GM12878 (cell line): ENCODE data around the gene RERE. TPM values are rescaled to one million over a fixed set of nuclear protein-coding genes. Genes with fewer than 3 reads are reported as not detected.

Source experiments
- BCLAF1 ChIP-seq: fragments of 450-650 bp; IDR thresholded peaks from 2 replicates; pipeline ENCODE4 v1.6.1; 2017; ENCODE audit warnings: antibody characterized with exemption, mild to moderate bottlenecking, moderate library complexity
- CUX1 ChIP-seq: IDR thresholded peaks from 2 replicates; pipeline ENCODE4 v1.6.1; 2012; ENCODE audit warnings: improper control_type of control experiment, low read depth, low read length; ENCODE audit not compliant: insufficient replicate concordance
- HSF1 ChIP-seq: fragments of 150-350 bp; IDR thresholded peaks from 2 replicates; pipeline ENCODE4 v1.6.1; 2014; ENCODE audit warnings: mild to moderate bottlenecking, low read depth, low read length
- RELB ChIP-seq: fragments of 450-650 bp; IDR thresholded peaks from 2 replicates; pipeline ENCODE4 v1.6.1; 2017; ENCODE audit warnings: low read depth, mild to moderate bottlenecking, moderate library complexity
- polyA plus RNA-seq, 11 experiments: library from polyadenylated mRNA; depleted of rRNA in 4 of 11; unstranded in 6 of 11; stranded (reverse) in 5 of 11; fragments of >200 nt; fragmentation: Nextera tagmentation in 4 of 11; fragmentation: Illumina TruSeq in 1 of 11; extraction: Ambion mirVana in 4 of 11; extraction: Trizol in 1 of 11; gene quantifications; 1 replicate in 1 of 11; 2 replicates in 10 of 11; pipeline versions ENCODE4 v1.2.1 to v1.2.3, GENCODE V29; 2011 to 2016; ENCODE audit warnings: inconsistent platforms in 2 of 11, missing spikeins in 2 of 11, low read depth in 1 of 11
- total RNA-seq, 4 experiments: library from RNA; depleted of rRNA in 3 of 4; stranded (reverse); fragments of >200 nt in 3 of 4; fragmentation: Illumina TruSeq in 1 of 4; extraction: Trizol in 1 of 4; gene quantifications; 2 replicates each; pipeline versions ENCODE4 v1.2.1 to v1.2.3, GENCODE V29; 2013 to 2021

Gene RERE
- total and polyA plus RNA-seq, 10 of the 15 experiments (the other 5 are each of a cell fraction or from before 2014, with no cell fraction given), result 5.2 to 60.5 (median 20.2) TPM

GRCh38 chr1:8395433-8395866, 422.0 kb downstream of the RERE start (continued):
- TF ChIP-seq CUX1 (no peak), HSF1 (no peak), BCLAF1 (no peak), RELB (peak; percentile 27; the same call in 1 of the 2 replicates)
